Endothelial cell of umbilical vein (primary cell): ENCODE data around the gene ZBTB32. TPM values are rescaled to one million over a fixed set of nuclear protein-coding genes. Genes with fewer than 3 reads are reported as not detected.

Experiments used
- BruUV-seq: library from RNA; stranded (reverse); fragments of 400-500 nt; replicated peaks from 2 replicates; lab custom pipeline; 2021; lab: Mats Ljungman, UMichigan
- CTCF ChIA-PET: fragments of 300-600, 350-600 bp; sonication (Branson Sonifier 250); formaldehyde crosslinking; loops from one replicate; lab custom pipeline; 2021; ENCODE audit warnings: antibody characterized with exemption, inconsistent platforms; lab: Charles Lee
- POLR2A ChIA-PET: fragments of 300-600, 350-600 bp; sonication (Branson Sonifier 250); formaldehyde crosslinking; loops from one replicate; lab custom pipeline; 2021; ENCODE audit warnings: antibody characterized with exemption, inconsistent platforms; lab: Charles Lee
- DNase-seq: peaks from one replicate; pipeline ENCODE4 v3.0.0-alpha.2; 2011; ENCODE audit warnings: low read depth, low spot score
- FAIRE-seq: peaks from 2 replicates; lab custom pipeline; 2011; peaks lifted over from hg19 to GRCh38; lab: Jason Lieb, UNC
- H2AFZ ChIP-seq: 2 replicates; pipeline ENCODE4 v1.6.0; 2012; ENCODE audit warnings: low read depth, low read length, control low read depth, inconsistent platforms
- H3K27ac ChIP-seq: 2 replicates; pipeline ENCODE4 v1.5.1; 2011; ENCODE audit warnings: low read depth, mild to moderate bottlenecking, control low read depth, low read length, moderate library complexity; ENCODE audit not compliant: insufficient read depth
- H3K27me3 ChIP-seq, 2 experiments: 2 replicates each; pipeline versions ENCODE4 v1.6.0 to v1.6.1; 2011; ENCODE audit warnings: low read length in 2 of 2, mixed read lengths in 1 of 2; ENCODE audit not compliant: control insufficient read depth in 2 of 2, insufficient read depth in 2 of 2
- H3K36me3 ChIP-seq, 2 experiments: 2 replicates in 1 of 2; 3 replicates in 1 of 2; pipeline ENCODE4 v1.5.1; 2011; ENCODE audit warnings: low read length in 2 of 2, mild to moderate bottlenecking in 1 of 2, moderate library complexity in 1 of 2; ENCODE audit not compliant: control insufficient read depth in 2 of 2, insufficient read depth in 2 of 2; ENCODE audit errors: extremely low read depth in 1 of 2
- H3K4me1 ChIP-seq: 3 replicates; pipeline ENCODE4 v1.5.1; 2011; ENCODE audit warnings: mild to moderate bottlenecking, low read length; ENCODE audit not compliant: control insufficient read depth, insufficient read depth; ENCODE audit errors: extremely low read depth
- H3K4me2 ChIP-seq: 2 replicates; pipeline ENCODE4 v1.6.1; 2011; ENCODE audit warnings: low read length, control low read depth, mixed read lengths; ENCODE audit not compliant: insufficient read depth
- H3K4me3 ChIP-seq, 3 experiments: fragments of 200-600 bp in 1 of 3; sonication (generic), shearing (Covaris generic) in 1 of 3; replicated peaks in 1 of 3; 2 replicates each; pipeline ENCODE4 v1.5.1; 2011 to 2016; ENCODE audit warnings: control low read depth in 3 of 3, low read length in 3 of 3, mild to moderate bottlenecking in 2 of 3, inconsistent platforms in 1 of 3, low read depth in 1 of 3, moderate library complexity in 1 of 3; ENCODE audit not compliant: insufficient read depth in 1 of 3
- H3K79me2 ChIP-seq: 2 replicates; pipeline ENCODE4 v1.6.0; 2012; ENCODE audit warnings: low read length, inconsistent platforms; ENCODE audit not compliant: control insufficient read depth, insufficient read depth
- H3K9ac ChIP-seq: replicated peaks from 2 replicates; pipeline ENCODE3; 2011; ENCODE audit warnings: low read length, control low read depth; ENCODE audit not compliant: insufficient read depth; ENCODE audit errors: extremely low read depth
- H3K9me1 ChIP-seq: replicated peaks from 3 replicates; pipeline ENCODE4 v1.6.0; 2011; ENCODE audit warnings: mild to moderate bottlenecking, low read length; ENCODE audit not compliant: control insufficient read depth, insufficient read depth; ENCODE audit errors: extremely low read depth
- H3K9me3 ChIP-seq: replicated peaks from 2 replicates; pipeline ENCODE4 v1.5.1; 2012; ENCODE audit warnings: low read length, inconsistent platforms; ENCODE audit not compliant: control insufficient read depth, insufficient read depth
- H4K20me1 ChIP-seq: replicated peaks from 2 replicates; pipeline ENCODE3; 2011; ENCODE audit warnings: mild to moderate bottlenecking, low read length; ENCODE audit not compliant: control insufficient read depth, insufficient read depth; ENCODE audit errors: extremely low read depth
- CTCF ChIP-seq, 2 donors: IDR thresholded peaks; 1 replicate in 1 of 2; 2 replicates in 1 of 2; pipeline ENCODE4 v1.5.1; 2011; ENCODE audit warnings: low read length in 2 of 2, mild to moderate bottlenecking in 2 of 2, moderate library complexity in 2 of 2, control low read depth in 1 of 2, inconsistent platforms in 1 of 2, low read depth in 1 of 2; ENCODE audit not compliant: insufficient read depth in 1 of 2; ENCODE audit errors: extremely low read depth in 1 of 2
- EZH2 ChIP-seq: IDR thresholded peaks from 2 replicates; pipeline ENCODE4 v1.6.1; 2012; ENCODE audit warnings: borderline replicate concordance, low read depth, mild to moderate bottlenecking, moderate library complexity, low read length, inconsistent platforms; ENCODE audit not compliant: severe bottlenecking
- FOS ChIP-seq: IDR thresholded peaks from 2 replicates; pipeline ENCODE4 v1.6.1; 2011; ENCODE audit warnings: mild to moderate bottlenecking, low read length, moderate library complexity, borderline replicate concordance; ENCODE audit not compliant: insufficient read depth
- GATA2 ChIP-seq: IDR thresholded peaks from 2 replicates; pipeline ENCODE4 v1.7.0; 2011; ENCODE audit warnings: low read depth, mild to moderate bottlenecking, moderate library complexity, mixed read lengths, low read length; ENCODE audit not compliant: insufficient read length, insufficient read depth
- JUN ChIP-seq: IDR thresholded peaks from 2 replicates; pipeline ENCODE4 v1.6.1; 2011; ENCODE audit warnings: borderline replicate concordance, low read depth; ENCODE audit not compliant: insufficient read length, insufficient read depth
- MAX ChIP-seq: IDR thresholded peaks from 2 replicates; pipeline ENCODE4 v1.6.1; 2011; ENCODE audit not compliant: insufficient read depth, insufficient read length
- MYC ChIP-seq: IDR thresholded peaks from one replicate; pipeline ENCODE4 v1.6.1; 2011; ENCODE audit warnings: mild to moderate bottlenecking, low read depth, low read length
- POLR2A ChIP-seq: IDR thresholded peaks from 2 replicates; pipeline ENCODE4 v1.6.1; 2012; ENCODE audit warnings: low read depth, mild to moderate bottlenecking, control low read depth, low read length
- POLR2AphosphoS5 ChIP-seq: IDR thresholded peaks from 2 replicates; pipeline ENCODE4 v1.6.1; 2012; ENCODE audit warnings: low read depth, mild to moderate bottlenecking, control low read depth, low read length, moderate library complexity; ENCODE audit not compliant: insufficient read depth
- dilution Hi-C: fragments of 300-500 bp; cut with MboI; formaldehyde crosslinking; loops from one replicate; pipeline ENCODE4 v1.15.0; 2019; ENCODE audit warnings: low sequenced_read_pairs; ENCODE audit not compliant: extremely low pct_ligation_motif_present
- intact Hi-C: fragments of 100-400 bp; cut with micrococcal nuclease; formaldehyde crosslinking; loops from one replicate; pipeline ENCODE4 v1.10.0; 2022
- polyA plus RNA-seq, 4 experiments: library from polyadenylated mRNA; depleted of rRNA in 3 of 4; stranded (reverse) in 3 of 4; unstranded in 1 of 4; fragments of >200 nt; gene quantifications; 2 replicates each; pipeline versions ENCODE4 v1.2.1 to v1.2.3, GENCODE V29; 2011 to 2012; ENCODE audit warnings: missing spikeins in 1 of 4
- total RNA-seq: library from RNA; stranded (reverse); gene quantifications from 2 replicates; pipeline ENCODE4 v1.2.3, GENCODE V29; 2021

ZBTB32 gene
- total and polyA plus RNA-seq, 2 donors (not counting 3 experiments of a cell fraction or from before 2014, with no cell fraction given), result not detected

- CTCF ChIA-PET, result interaction anchor here (6.8 kb wide), 1 partner anchor 124 kb away, joined by 54 read pairs; no protein-coding TSS in a partner anchor
- BruUV-seq, result no TSS peak
Observed at GRCh38 chr19:35695895-35696422, 8.4 kb upstream of the ZBTB32 start.

More at GRCh38 chr19:35695895-35696422, 8.4 kb upstream of the ZBTB32 start:
- FAIRE-seq (no peak), DNase-seq (no peak)
- no peak overlapping the region for H3K4me2 ChIP-seq
- no peaks in the 10 kb centered on the region for H3K27me3 ChIP-seq
- no peaks in the 10 kb centered on the region for H3K79me2 ChIP-seq
- H3K9me1 ChIP-seq, result no peaks in the 10 kb centered on the region
- H2AFZ ChIP-seq, result no peak overlapping the region
- POLR2A ChIA-PET, result no interaction called here
- intact Hi-C loops (no loop called here), dilution Hi-C loops (no loop called here)
- H3K4me1 ChIP-seq, result no peaks in the 10 kb centered on the region
- H3K36me3 ChIP-seq, result no peaks in the 10 kb centered on the region
- TF ChIP-seq POLR2A (no peak), POLR2AphosphoS5 (no peak), EZH2 (no peak), MYC (no peak), CTCF (IDR thresholded peaks at IDR 0.05; ENCODE audit: extremely low read depth in 1 of 2, insufficient read depth in 1 of 2, low read depth in 1 of 2, low read length in 2 of 2) (no peak), MAX (no peak), FOS (no peak), JUN (no peak), GATA2 (no peak)
- H3K9ac ChIP-seq, result no peak overlapping the region
- H3K27ac ChIP-seq, result no peak overlapping the region
- H3K4me3 ChIP-seq, result no peak overlapping the region
- no peaks in the 10 kb centered on the region for H3K9me3 ChIP-seq
- H4K20me1 ChIP-seq, result no peaks in the 10 kb centered on the region
